K562 (cell line): Measurements from ENCODE around the gene POM121C. TPM values are rescaled to one million over a fixed set of nuclear protein-coding genes. Genes with fewer than 3 reads are reported as not detected.
"Not testable (repeated sequence)": the region's sequence is repeated elsewhere in the genome, so short reads cannot be mapped to it uniquely, and the experiment has no call there.

ENCODE experiments used
- ATAC-seq: fragments of 200-7000 bp; cut with Tn5 transposase; 3 replicates; pipeline ENCODE4 v1.9.1; 2020; ENCODE audit warnings: moderate library complexity
- BruUV-seq: library from RNA; stranded (reverse); fragments of 400-500 nt; replicated peaks from 2 replicates; lab custom pipeline; 2021; lab: Mats Ljungman, UMichigan
- CTCF ChIA-PET: fragments of 300-600 bp; formaldehyde crosslinking; extraction: SDS; loops from one replicate; lab custom pipeline; 2021; ENCODE audit warnings: low intra/inter-chr PET ratio; lab: Yijun Ruan, JAX
- POLR2A ChIA-PET: fragments of 300-600, 350-650 bp; sonication (Branson Sonifier 250); formaldehyde crosslinking; extraction: SDS; loops from one replicate; lab custom pipeline; 2021; ENCODE audit warnings: antibody characterized with exemption, inconsistent platforms; lab: Yijun Ruan, JAX
- DNase-seq, 4 experiments: peaks; one replicate each; pipeline versions ENCODE4 v3.0.0 to v3.0.0-alpha.2; 2011 to 2018; ENCODE audit warnings: low spot score in 3 of 4, mixed read lengths in 3 of 4; ENCODE audit errors: extremely low read depth in 1 of 4
- FAIRE-seq: peaks from 2 replicates; lab custom pipeline; 2011; peaks lifted over from hg19 to GRCh38; lab: Jason Lieb, UNC
- H2AFZ ChIP-seq: 2 replicates; pipeline ENCODE4 v1.6.0; 2011; ENCODE audit warnings: low read depth, low read length, control low read depth, inconsistent platforms
- H3K27ac ChIP-seq: fragments of 200-600 bp; 3 replicates; pipeline ENCODE4 v1.8.0; 2011; ENCODE audit warnings: low read depth, mild to moderate bottlenecking, control low read depth, inconsistent platforms, low read length, moderate library complexity, mixed read lengths; ENCODE audit errors: extremely low read depth
- H3K27me3 ChIP-seq, 2 experiments: fragments of 300-600 bp in 1 of 2; 2 replicates in 1 of 2; 3 replicates in 1 of 2; pipeline versions ENCODE4 v1.6.0 to v1.8.0; 2011; ENCODE audit warnings: inconsistent platforms in 2 of 2, low read length in 2 of 2, mild to moderate bottlenecking in 1 of 2, mixed read lengths in 1 of 2, moderate library complexity in 1 of 2; ENCODE audit not compliant: control insufficient read depth in 2 of 2, insufficient read depth in 2 of 2
- H3K36me3 ChIP-seq: fragments of 300-600 bp; 3 replicates; pipeline ENCODE4 v1.8.0; 2011; ENCODE audit warnings: mild to moderate bottlenecking, low read length, inconsistent platforms; ENCODE audit not compliant: control insufficient read depth, insufficient read depth
- H3K4me1 ChIP-seq, 2 experiments: fragments of 200-600 bp in 1 of 2; replicated peaks in 1 of 2; 2 replicates in 1 of 2; 3 replicates in 1 of 2; pipeline versions ENCODE4 v1.5.1 to v1.8.0; 2011; ENCODE audit warnings: inconsistent platforms in 2 of 2, low read length in 2 of 2, mild to moderate bottlenecking in 1 of 2, mixed read lengths in 1 of 2, moderate library complexity in 1 of 2; ENCODE audit not compliant: control insufficient read depth in 2 of 2, insufficient read depth in 2 of 2
- H3K4me2 ChIP-seq: 2 replicates; pipeline ENCODE4 v1.6.1; 2011; ENCODE audit warnings: low read length, control low read depth, inconsistent platforms, mixed read lengths; ENCODE audit not compliant: insufficient read depth
- H3K4me3 ChIP-seq: fragments of 200-600 bp; sonication (generic), shearing (Covaris generic); 2 replicates; pipeline ENCODE4 v1.5.1; 2016; ENCODE audit warnings: control low read depth, inconsistent platforms
- H3K79me2 ChIP-seq: fragments of 200-600 bp; 3 replicates; pipeline ENCODE4 v1.8.0; 2011; ENCODE audit warnings: low read length, inconsistent platforms; ENCODE audit not compliant: control insufficient read depth, insufficient read depth
- H3K9ac ChIP-seq, 2 experiments: 2 replicates each; pipeline versions ENCODE4 v1.6.0 to v1.6.1; 2011; ENCODE audit warnings: low read depth in 2 of 2, low read length in 2 of 2, control low read depth in 1 of 2, inconsistent platforms in 1 of 2, mild to moderate bottlenecking in 1 of 2, mixed read lengths in 1 of 2; ENCODE audit not compliant: insufficient read depth in 1 of 2
- H3K9me1 ChIP-seq: one replicate; pipeline ENCODE4 v1.6.0; 2011; ENCODE audit warnings: inconsistent platforms, mild to moderate bottlenecking, low read length, moderate library complexity; ENCODE audit not compliant: control insufficient read depth, insufficient read depth
- H3K9me3 ChIP-seq: replicated peaks from 2 replicates; pipeline ENCODE4 v1.5.1; 2011; ENCODE audit warnings: low read depth, low read length, inconsistent platforms; ENCODE audit not compliant: control insufficient read depth, insufficient read depth
- H4K20me1 ChIP-seq: replicated peaks from 2 replicates; pipeline ENCODE4 v1.6.1; 2011; ENCODE audit warnings: low read length, inconsistent platforms, mixed read lengths; ENCODE audit not compliant: control insufficient read depth, insufficient read depth
- CTCF ChIP-seq, 3 experiments: IDR thresholded peaks in 2 of 3; conservative IDR thresholded peaks in 1 of 3; 2 replicates each; pipeline ENCODE4 v1.5.1; 2011 to 2012; ENCODE audit warnings: low read length in 3 of 3, mild to moderate bottlenecking in 3 of 3, control low read depth in 2 of 3, improper control_type of control experiment in 1 of 3, inconsistent platforms in 1 of 3, low read depth in 1 of 3, mixed read lengths in 1 of 3, moderate library complexity in 1 of 3; ENCODE audit not compliant: insufficient read depth in 2 of 3
- WGBS: fragments of 100-300 bp; shearing (Covaris generic); methylation state at CpG from one replicate; pipeline ENCODE4 v1.1.6; 2016; ENCODE audit warnings: low coverage, mixed read lengths; ENCODE audit not compliant: insufficient coverage; ENCODE audit errors: missing lambda C conversion rate; 5-methylcytosine and 5-hydroxymethylcytosine counted together
- in situ Hi-C: fragments of 300-500 bp; cut with MboI; formaldehyde crosslinking; loops from 4 replicates; pipeline ENCODE4 v1.15.0; 2018; ENCODE audit warnings: inconsistent platforms, mixed read lengths
- intact Hi-C: fragments of 100-400 bp; cut with micrococcal nuclease; formaldehyde crosslinking; loops from 2 replicates; pipeline ENCODE4 v1.14.2; 2022
- polyA plus RNA-seq, 8 experiments: library from polyadenylated mRNA; depleted of rRNA in 4 of 8; stranded (reverse) in 5 of 8; unstranded in 3 of 8; fragments of >200 nt; fragmentation: Nextera tagmentation in 2 of 8; fragmentation: Illumina TruSeq in 1 of 8; extraction: Ambion mirVana in 2 of 8; extraction: Trizol in 1 of 8; gene quantifications; 2 replicates each; pipeline versions ENCODE4 v1.2.1 to v1.2.3, GENCODE V29; 2011 to 2014; ENCODE audit warnings: inconsistent platforms in 1 of 8, missing spikeins in 1 of 8
- total RNA-seq, 7 experiments: library from RNA; depleted of rRNA in 6 of 7; stranded (reverse); fragments of >200 nt in 6 of 7; fragmentation: Illumina TruSeq in 2 of 7; extraction: Trizol in 2 of 7; gene quantifications; 2 replicates each; pipeline versions ENCODE4 v1.2.1 to v1.2.3, GENCODE V29; 2011 to 2021; ENCODE audit warnings: low replicate concordance in 1 of 7

Gene POM121C
- total and polyA plus RNA-seq, 9 of the 15 experiments (the other 6 are each of a cell fraction or from before 2014, with no cell fraction given), result 7.1 to 119 (median 21.4) TPM

DNA sequence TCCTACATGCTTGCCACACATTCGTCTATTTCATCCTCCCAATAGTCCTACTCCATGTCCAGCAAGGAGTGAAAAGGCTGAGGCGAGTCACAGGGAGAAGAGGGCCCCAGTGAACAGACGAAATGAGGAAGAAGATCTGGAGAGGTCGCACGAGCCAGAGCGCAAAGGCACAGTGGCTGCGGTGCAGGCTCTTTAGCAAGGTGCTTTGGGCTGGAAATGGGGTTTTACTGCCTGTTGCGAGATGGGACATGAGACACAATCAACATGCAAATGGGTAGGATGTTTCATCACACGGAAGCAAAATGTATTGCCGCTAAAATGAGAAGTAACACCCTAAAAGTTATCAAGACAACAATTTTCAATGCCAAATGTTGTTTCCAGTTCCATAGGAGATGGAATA is 29.7 kb downstream of the POM121C start:
- H3K9me3 ChIP-seq, H3K36me3 ChIP-seq, H3K9me1 ChIP-seq, H4K20me1 ChIP-seq, BruUV-seq, intact Hi-C loops, H2AFZ ChIP-seq, ATAC-seq, H3K27me3 ChIP-seq, H3K4me2 ChIP-seq, POLR2A ChIA-PET, CTCF ChIA-PET, H3K27ac ChIP-seq, H3K4me1 ChIP-seq, FAIRE-seq, DNase-seq, H3K9ac ChIP-seq, H3K79me2 ChIP-seq, H3K4me3 ChIP-seq: not testable (repeated sequence)
- WGBS, result 84% methylated on average over 5 of the region's 10 CpGs
- in situ Hi-C loops, result loop anchor here (10.0 kb wide), 2 partner anchors 188 to 298 kb away; no protein-coding TSS in a partner anchor

DNA sequence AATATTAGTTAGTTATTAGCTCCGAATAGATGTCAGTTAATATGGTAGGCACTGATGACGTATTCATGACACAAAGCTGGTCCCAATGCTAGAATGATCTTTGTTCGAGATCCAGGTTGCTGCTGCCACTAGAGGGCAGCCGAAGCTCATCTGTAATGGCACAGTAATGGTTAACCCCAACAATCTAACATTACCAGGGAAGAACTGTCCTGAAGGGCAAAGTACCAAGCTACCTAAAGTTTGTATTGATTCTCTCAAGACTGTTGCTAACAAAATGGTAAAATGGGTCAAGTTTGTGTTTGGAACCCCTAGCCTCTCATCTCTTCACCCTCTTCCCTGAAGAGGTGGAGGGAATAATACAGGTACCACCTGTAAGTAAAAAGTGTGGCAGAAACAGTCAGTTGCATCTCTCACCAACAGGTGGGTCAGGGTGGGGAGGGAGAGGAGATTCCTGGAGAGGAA is 33.6 kb downstream of the POM121C start:
- POLR2A ChIA-PET, H3K9ac ChIP-seq, H3K4me1 ChIP-seq, H2AFZ ChIP-seq, intact Hi-C loops, H3K27ac ChIP-seq, CTCF ChIA-PET, H4K20me1 ChIP-seq, H3K79me2 ChIP-seq, H3K36me3 ChIP-seq, DNase-seq, H3K4me3 ChIP-seq, H3K27me3 ChIP-seq, BruUV-seq, H3K4me2 ChIP-seq, H3K9me1 ChIP-seq, H3K9me3 ChIP-seq: not testable (repeated sequence)
- peak in 1 of 3 experiments; percentile 53; a peak in 3 of 6 replicates for TF ChIP-seq CTCF (IDR thresholded peaks at IDR 0.05 in 2 of 3, conservative IDR thresholded peaks at IDR 0.05 in 1 of 3; ENCODE audit: insufficient read depth in 2 of 3, low read depth in 1 of 3, low read length in 3 of 3)
- in situ Hi-C loops, result loop anchor here (5.0 to 10.0 kb wide), 3 partner anchors 192 to 1185 kb away; no protein-coding TSS in a partner anchor
- FAIRE-seq, result peak; percentile 81
- ATAC-seq, result peak; percentile 97
- 26% methylated on average over 3 of the region's 4 CpGs for WGBS

- POLR2A ChIA-PET, H3K4me1 ChIP-seq, DNase-seq, ATAC-seq, H3K4me3 ChIP-seq, H3K9me1 ChIP-seq, H3K36me3 ChIP-seq, H3K9ac ChIP-seq, BruUV-seq, H3K27ac ChIP-seq, H3K4me2 ChIP-seq, intact Hi-C loops, H3K27me3 ChIP-seq, H2AFZ ChIP-seq, CTCF ChIA-PET, FAIRE-seq, H3K9me3 ChIP-seq, H4K20me1 ChIP-seq, H3K79me2 ChIP-seq: not testable (repeated sequence)
- in situ Hi-C loops, result loop anchor here (5.0 to 25.0 kb wide), 4 partner anchors 195 to 1187 kb away; no protein-coding TSS in a partner anchor
- no CpG with 5 or more reads among the region's 5 CpGs for WGBS
These were observed 36.2 kb downstream of the POM121C start for GRCh38 chr7:75449946-75450345.
